Activated CD8-positive, alpha-beta T cell treated with anti-CD3 and anti-CD28 coated beads for 36 hours (primary cell): ENCODE measurements around the gene MOV10L1. TPM values are rescaled to one million over a fixed set of nuclear protein-coding genes. Genes with fewer than 3 reads are reported as not detected.

Experiments
- ATAC-seq: fragments of 200-7000 bp; cut with Tn5 transposase; one replicate; pipeline ENCODE4 v1.10.0; 2021; ENCODE audit warnings: mild to moderate bottlenecking, moderate library complexity
- CTCF ChIA-PET: fragments of 350-600 bp; sonication (Branson Sonifier 250); formaldehyde crosslinking; loops from one replicate; lab custom pipeline; 2021; ENCODE audit warnings: antibody characterized with exemption; lab: Charles Lee
- POLR2A ChIA-PET: fragments of 350-600 bp; sonication (Branson Sonifier 250); formaldehyde crosslinking; loops from one replicate; lab custom pipeline; 2021; ENCODE audit warnings: antibody characterized with exemption; lab: Charles Lee
- DNase-seq: peaks from one replicate; pipeline ENCODE4 v3.0.0-alpha.2; 2020
- H3K27ac Mint-ChIP-seq: one replicate; pipeline ENCODE4 v1.8.0; 2021; ENCODE audit warnings: mild to moderate bottlenecking, mixed read lengths
- H3K27me3 Mint-ChIP-seq: one replicate; pipeline ENCODE4 v1.8.0; 2021; ENCODE audit warnings: mixed read lengths
- H3K36me3 Mint-ChIP-seq: one replicate; pipeline ENCODE4 v1.8.0; 2021; ENCODE audit warnings: low read depth, mixed read lengths
- H3K4me1 Mint-ChIP-seq: one replicate; pipeline ENCODE4 v1.8.0; 2021; ENCODE audit warnings: low read depth, mixed read lengths
- H3K4me3 Mint-ChIP-seq: one replicate; pipeline ENCODE4 v1.8.0; 2021; ENCODE audit warnings: mild to moderate bottlenecking, moderate library complexity, mixed read lengths
- H3K9me3 Mint-ChIP-seq: one replicate; pipeline ENCODE4 v1.8.0; 2021; ENCODE audit warnings: mixed read lengths
- CTCF ChIP-seq: fragments of 200-600 bp; IDR thresholded peaks from one replicate; pipeline ENCODE4 v1.8.0; 2022; ENCODE audit warnings: antibody characterized with exemption, mild to moderate bottlenecking
- intact Hi-C: fragments of 100-400 bp; cut with micrococcal nuclease; formaldehyde crosslinking; loops from one replicate; pipeline ENCODE4 v1.10.0; 2022
- total RNA-seq, 2 experiments: library from RNA; stranded (reverse); gene quantifications; one replicate each; pipeline ENCODE4 v1.2.3, GENCODE V29; 2021

MOV10L1 gene
- total RNA-seq, 2 experiments from 2014 or later: 0.34 TPM; not detected in 1

GRCh38 chr22:50189849-50190181 is 100.0 kb downstream of the MOV10L1 start:
- no peaks in the 10 kb centered on the region for H3K9me3 Mint-ChIP-seq
- POLR2A ChIA-PET: interaction anchor here (1.1 to 2.7 kb wide), 9 partner anchors 8 to 336 kb away, joined by 3 to 11 read pairs (median 8); partner anchors contain the start of genes HDAC10, SCO2 and TUBGCP6
- no peak for TF ChIP-seq CTCF
- DNase-seq (no peak), ATAC-seq (peak; percentile 3)
- CTCF ChIA-PET: interaction anchor here (1.2 kb wide), 2 partner anchors 19 to 159 kb away, joined by 3 read pairs; no protein-coding TSS in a partner anchor
- H3K4me1 Mint-ChIP-seq: peaks cover 46% of the 10 kb centered on the region
- intact Hi-C loops: no loop called here
- peak overlapping the region; percentile 89 for H3K4me3 Mint-ChIP-seq
- H3K36me3 Mint-ChIP-seq: peaks cover 25% of the 10 kb centered on the region
- H3K27me3 Mint-ChIP-seq: peaks cover 1% of the 10 kb centered on the region
- H3K27ac Mint-ChIP-seq: peak overlapping the region; percentile 99

- DNase-seq: peak; percentile 90
- H3K27ac Mint-ChIP-seq: peak overlapping the region; percentile 99
- peak; percentile 44 for TF ChIP-seq CTCF
- ATAC-seq: peak; percentile 43
- intact Hi-C loops: no loop called here
- H3K4me3 Mint-ChIP-seq: peak overlapping the region; percentile 89
- ChIA-PET CTCF (interaction anchor here (0.9 to 2.5 kb wide), 6 partner anchors 8 to 160 kb away, joined by 3 to 9 read pairs (median 3); no protein-coding TSS in a partner anchor), POLR2A (interaction anchor here (0.6 to 2.8 kb wide), 21 partner anchors 9 to 364 kb away, joined by 3 to 11 read pairs (median 4); partner anchors contain the start of genes HDAC10, SCO2 and TUBGCP6)
- peaks cover 25% of the 10 kb centered on the region for H3K36me3 Mint-ChIP-seq
- peaks cover 1% of the 10 kb centered on the region for H3K27me3 Mint-ChIP-seq
- no peaks in the 10 kb centered on the region for H3K9me3 Mint-ChIP-seq
- peaks cover 45% of the 10 kb centered on the region for H3K4me1 Mint-ChIP-seq
Measured at GRCh38 chr22:50190182-50190940, 100.6 kb downstream of the MOV10L1 start.

GRCh38 chr22:50190941-50191741 is 101.3 kb downstream of the MOV10L1 start:
- ATAC-seq (peak; percentile 72), DNase-seq (peak; percentile 94)
- H3K36me3 Mint-ChIP-seq: peaks cover 25% of the 10 kb centered on the region
- ChIA-PET CTCF (interaction anchor here (0.9 to 2.5 kb wide), 6 partner anchors 9 to 161 kb away, joined by 3 to 9 read pairs (median 3); no protein-coding TSS in a partner anchor), POLR2A (interaction anchor here (0.6 to 2.8 kb wide), 23 partner anchors 8 to 365 kb away, joined by 3 to 11 read pairs (median 4); partner anchors contain the start of genes HDAC10, SCO2 and TUBGCP6)
- no peak for TF ChIP-seq CTCF
- intact Hi-C loops: no loop called here
- no peaks in the 10 kb centered on the region for H3K9me3 Mint-ChIP-seq
- H3K4me3 Mint-ChIP-seq: peak overlapping the region; percentile 89
- peaks cover 44% of the 10 kb centered on the region for H3K4me1 Mint-ChIP-seq
- H3K27me3 Mint-ChIP-seq: no peaks in the 10 kb centered on the region
- H3K27ac Mint-ChIP-seq: peak overlapping the region; percentile 99

GRCh38 chr22:50192436-50193204 is 102.8 kb downstream of the MOV10L1 start:
- Mint-ChIP-seq H3K27me3 (no peaks in the 10 kb centered on the region), H3K4me3 (peak overlapping the region; percentile 89), H3K27ac (peak overlapping the region; percentile 99), H3K9me3 (no peaks in the 10 kb centered on the region), H3K36me3 (peaks cover 22% of the 10 kb centered on the region), H3K4me1 (peaks cover 38% of the 10 kb centered on the region)
- POLR2A ChIA-PET: interaction anchor here (1.0 to 2.8 kb wide), 4 partner anchors 21 to 230 kb away, joined by 3 to 9 read pairs (median 6); no protein-coding TSS in a partner anchor
- CTCF ChIA-PET: interaction anchor here (2.2 to 2.5 kb wide), 2 partner anchors 14 to 44 kb away, joined by 8 to 9 read pairs; no protein-coding TSS in a partner anchor
- TF ChIP-seq CTCF: no peak
- intact Hi-C loops: no loop called here
- DNase-seq: peak; percentile 62
- ATAC-seq: peak; percentile 5
